OCI-LY7 (cell line): ENCODE measurements around the gene PTRH1. TPM values are rescaled to one million over a fixed set of nuclear protein-coding genes. Genes with fewer than 3 reads are reported as not detected.

ENCODE experiments used
- BruUV-seq: library from RNA; stranded (reverse); fragments of 400-500 nt; replicated peaks from 2 replicates; lab custom pipeline; 2021; lab: Mats Ljungman, UMichigan
- CTCF ChIA-PET: fragments of 300-600 bp; sonication (Branson Sonifier 250); formaldehyde crosslinking; loops from one replicate; lab custom pipeline; 2022; ENCODE audit warnings: antibody characterized with exemption; ENCODE audit not compliant: unreplicated experiment; lab: Charles Lee
- POLR2A ChIA-PET: fragments of 300-600 bp; sonication (Branson Sonifier 250); formaldehyde crosslinking; loops from one replicate; lab custom pipeline; 2022; ENCODE audit warnings: antibody characterized with exemption; lab: Charles Lee
- DNase-seq: peaks from one replicate; pipeline ENCODE4 v3.0.0-alpha.2; 2015; ENCODE audit warnings: low spot score
- H2AFZ ChIP-seq: fragments of 200-600 bp; sonication (generic), shearing (Covaris generic); 2 replicates; pipeline ENCODE4 v1.6.1; 2014; ENCODE audit warnings: mild to moderate bottlenecking, antibody characterized with exemption, low read length, moderate library complexity
- H3K27ac ChIP-seq: fragments of 200-600 bp; sonication (generic); 2 replicates; pipeline ENCODE4 v1.5.1; 2014; ENCODE audit warnings: mixed run types, low read depth, mild to moderate bottlenecking, moderate library complexity, low read length, inconsistent platforms; ENCODE audit not compliant: poor library complexity, severe bottlenecking
- H3K36me3 ChIP-seq: fragments of 200-600 bp; sonication (generic); 2 replicates; pipeline ENCODE4 v1.6.1; 2014; ENCODE audit warnings: mild to moderate bottlenecking, antibody characterized with exemption, low read length, moderate library complexity, mixed read lengths; ENCODE audit not compliant: insufficient read depth
- H3K4me1 ChIP-seq: fragments of 200-600 bp; sonication (generic); 2 replicates; pipeline ENCODE4 v1.5.1; 2014; ENCODE audit warnings: mild to moderate bottlenecking, low read length; ENCODE audit not compliant: insufficient read depth, poor library complexity, severe bottlenecking
- H3K4me2 ChIP-seq: fragments of 200-600 bp; sonication (generic); 2 replicates; pipeline ENCODE4 v1.6.1; 2014; ENCODE audit warnings: mild to moderate bottlenecking, low read length
- H3K4me3 ChIP-seq: fragments of 200-600 bp; sonication (generic); 2 replicates; pipeline ENCODE4 v1.5.1; 2014; ENCODE audit warnings: mild to moderate bottlenecking, low read depth, low read length; ENCODE audit not compliant: poor library complexity, severe bottlenecking
- H3K79me2 ChIP-seq: fragments of 200-600 bp; sonication (generic); 2 replicates; pipeline ENCODE4 v1.6.1; 2016; ENCODE audit warnings: low read depth, mild to moderate bottlenecking, low read length, moderate library complexity, mixed read lengths; ENCODE audit not compliant: insufficient read depth
- H3K9me2 ChIP-seq: fragments of 200-600 bp; sonication (generic); 2 replicates; pipeline ENCODE4 v1.6.1; 2016; ENCODE audit warnings: mild to moderate bottlenecking, low read length, mixed read lengths; ENCODE audit not compliant: insufficient read depth
- H3K9me3 ChIP-seq: fragments of 200-600 bp; sonication (generic); 2 replicates; pipeline ENCODE4 v1.6.1; 2014; ENCODE audit warnings: mild to moderate bottlenecking, mixed run types, low read length, mixed read lengths
- H4K20me1 ChIP-seq: fragments of 200-600 bp; sonication (generic); 2 replicates; pipeline ENCODE4 v1.6.1; 2014; ENCODE audit warnings: mild to moderate bottlenecking, antibody characterized with exemption, low read length, moderate library complexity, mixed read lengths; ENCODE audit not compliant: insufficient read depth
- CTCF ChIP-seq: fragments of 200-600 bp; sonication (generic); conservative IDR thresholded peaks from 2 replicates; pipeline ENCODE4 v1.5.1; 2014; ENCODE audit warnings: mild to moderate bottlenecking, antibody characterized with exemption, low read length, moderate library complexity, mixed read lengths
- EZH2phosphoT487 ChIP-seq: fragments of 200-600 bp; sonication (generic); IDR thresholded peaks from 2 replicates; pipeline ENCODE4 v1.6.1; 2018; ENCODE audit warnings: low read depth, borderline replicate concordance, mild to moderate bottlenecking, mixed run types, antibody characterized with exemption, low read length, moderate library complexity, mixed read lengths
- intact Hi-C: fragments of 100-400 bp; cut with micrococcal nuclease; formaldehyde crosslinking; loops from one replicate; pipeline ENCODE4 v1.10.0; 2022; ENCODE audit not compliant: unreplicated experiment
- total RNA-seq, 2 experiments: library from RNA; depleted of rRNA in 1 of 2; stranded (reverse); fragments of >200 nt in 1 of 2; shearing (Covaris generic) in 1 of 2; gene quantifications; 2 replicates each; pipeline ENCODE4 v1.2.3, GENCODE V29; 2014 to 2022

The PTRH1 gene
- total RNA-seq, 2 experiments from 2014 or later = 8.9 to 11.1 TPM

- TF ChIP-seq EZH2phosphoT487 = no peak
- CTCF ChIA-PET = no interaction called here
Observed at GRCh38 chr9:127694890-127695720, 20.4 kb downstream of the PTRH1 start.

GRCh38 chr9:127693697-127694096, 21.8 kb downstream of the PTRH1 start:
- H3K4me3 ChIP-seq = no peak overlapping the region
- H4K20me1 ChIP-seq = no peaks in the 10 kb centered on the region
- H3K79me2 ChIP-seq = no peaks in the 10 kb centered on the region
- DNase-seq = no peak
- intact Hi-C loops = no loop called here
- ChIA-PET POLR2A (no interaction called here), CTCF (interaction anchor here (0.6 kb wide), 1 partner anchor 10 kb away, joined by 3 read pairs; no protein-coding TSS in a partner anchor)
- H3K4me1 ChIP-seq = no peaks in the 10 kb centered on the region
- no peaks in the 10 kb centered on the region for H3K9me3 ChIP-seq
- H2AFZ ChIP-seq = no peak overlapping the region
- BruUV-seq = no TSS peak
- H3K36me3 ChIP-seq = no peaks in the 10 kb centered on the region
- no peak for TF ChIP-seq CTCF
- TF ChIP-seq EZH2phosphoT487 = no peak
- no peak overlapping the region for H3K27ac ChIP-seq
- H3K9me2 ChIP-seq = no peaks in the 10 kb centered on the region
- H3K4me2 ChIP-seq = no peak overlapping the region

More at GRCh38 chr9:127694890-127695720, 20.4 kb downstream of the PTRH1 start:
- intact Hi-C loops = no loop called here
- BruUV-seq = no TSS peak
- H2AFZ ChIP-seq = no peak overlapping the region
- H3K27ac ChIP-seq = no peak overlapping the region
- no peaks in the 10 kb centered on the region for H3K9me2 ChIP-seq
- no peak for DNase-seq
- no peak overlapping the region for H3K4me2 ChIP-seq
- no peak overlapping the region for H3K4me3 ChIP-seq
- H3K9me3 ChIP-seq = no peaks in the 10 kb centered on the region
- H3K36me3 ChIP-seq = no peaks in the 10 kb centered on the region
- H3K4me1 ChIP-seq = no peaks in the 10 kb centered on the region
- H4K20me1 ChIP-seq = no peaks in the 10 kb centered on the region
- POLR2A ChIA-PET = no interaction called here
- H3K79me2 ChIP-seq = no peaks in the 10 kb centered on the region

GRCh38 chr9:127693143-127693542, 22.3 kb downstream of the PTRH1 start:
- Histone ChIP-seq H3K4me3 (no peak overlapping the region), H3K9me3 (no peaks in the 10 kb centered on the region), H3K9me2 (no peaks in the 10 kb centered on the region), H3K79me2 (no peaks in the 10 kb centered on the region), H4K20me1 (no peaks in the 10 kb centered on the region), H2AFZ (no peak overlapping the region), H3K4me2 (no peak overlapping the region), H3K27ac (no peak overlapping the region), H3K4me1 (no peaks in the 10 kb centered on the region), H3K36me3 (no peaks in the 10 kb centered on the region)
- no peak for DNase-seq
- BruUV-seq = no TSS peak
- POLR2A ChIA-PET = interaction anchor here (0.6 kb wide), 1 partner anchor 143 kb away, joined by 3 read pairs; no protein-coding TSS in a partner anchor
- intact Hi-C loops = no loop called here
- CTCF ChIA-PET = no interaction called here
- TF ChIP-seq EZH2phosphoT487 (no peak), CTCF (no peak)
